Heart left ventricle (tissue), 16 donors: ENCODE data around the gene NRN1L. TPM values are rescaled to one million over a fixed set of nuclear protein-coding genes. Genes with fewer than 3 reads are reported as not detected.
"Not testable (repeated sequence)": the region's sequence is repeated elsewhere in the genome, so short reads cannot be mapped to it uniquely, and the experiment has no call there.

ENCODE experiments used
- ATAC-seq, 4 donors: fragments of 200-7000 bp; cut with Tn5 transposase; one replicate each; pipeline ENCODE4 v1.9.1; 2020 to 2022; ENCODE audit warnings: moderate library complexity in 4 of 4, mild to moderate bottlenecking in 3 of 4, moderate number of reproducible peaks in 1 of 4
- DNase-seq, 5 donors: peaks; one replicate each; pipeline ENCODE4 v3.0.0-alpha.2; 2020
- H3K27ac ChIP-seq, 12 donors: fragments of 200-600 bp; sonication (generic) in 4 of 12; one replicate each; pipeline versions ENCODE4 v1.5.0 to v1.8.0; 2016 to 2022; ENCODE audit warnings: mild to moderate bottlenecking in 2 of 12
- H3K27me3 ChIP-seq, 9 donors: fragments of 200-600 bp; sonication (generic) in 2 of 9; one replicate each; pipeline versions ENCODE4 v1.5.1 to v1.8.0; 2016 to 2022; ENCODE audit warnings: mild to moderate bottlenecking in 3 of 9
- H3K36me3 ChIP-seq, 9 donors: fragments of 200-600 bp; sonication (generic) in 2 of 9; one replicate each; pipeline versions ENCODE4 v1.5.0 to v1.8.0; 2018 to 2022; ENCODE audit warnings: mild to moderate bottlenecking in 2 of 9
- H3K4me1 ChIP-seq, 12 donors: fragments of 200-600 bp; sonication (generic) in 4 of 12; one replicate each; pipeline versions ENCODE4 v1.5.0 to v1.8.0; 2016 to 2022; ENCODE audit warnings: mild to moderate bottlenecking in 3 of 12
- H3K4me3 ChIP-seq, 12 donors: fragments of 200-600 bp; sonication (generic) in 4 of 12; one replicate each; pipeline versions ENCODE4 v1.5.0 to v1.8.0; 2017 to 2022; ENCODE audit warnings: mild to moderate bottlenecking in 9 of 12, moderate library complexity in 4 of 12
- H3K9me3 ChIP-seq, 12 donors: fragments of 200-600 bp; sonication (generic) in 4 of 12; one replicate each; pipeline versions ENCODE4 v1.5.0 to v1.8.0; 2016 to 2022; ENCODE audit warnings: mild to moderate bottlenecking in 1 of 12
- POLR2A ChIP-seq, 2 donors: fragments of 450-650 bp; IDR thresholded peaks; one replicate each; pipeline ENCODE4 v1.6.1; 2017; ENCODE audit warnings: antibody characterized with exemption in 2 of 2, mild to moderate bottlenecking in 2 of 2, moderate library complexity in 2 of 2
- WGBS, 4 donors: extraction: QIAGEN DNeasy Blood & Tissue Kit in 2 of 4; methylation state at CpG; one replicate each; pipeline versions ENCODE4 v1.1.5 to v1.1.7; 2013 to 2018; 5-methylcytosine and 5-hydroxymethylcytosine counted together
- intact Hi-C, 10 donors: fragments of 100-400 bp; cut with DNase I; formaldehyde crosslinking; loops; one replicate each; pipeline versions ENCODE4 v1.11.1 to v1.14.2; 2022
- polyA plus RNA-seq, 2 donors: library from polyadenylated mRNA; stranded (reverse); fragments of 200-250 nt; gene quantifications; one replicate each; pipeline ENCODE4 v1.2.3, GENCODE V29; 2013
- total RNA-seq, 9 donors: library from RNA; depleted of rRNA in 2 of 9; stranded (reverse); fragments of >200 nt in 2 of 9; fragmentation: NEBNext Ultra II Directional in 3 of 9; extraction: Animal tissue kit (Norgen Biotek cat#: 25700) in 3 of 9; gene quantifications; one replicate each; pipeline versions ENCODE4 v1.1.0 to v1.2.4, GENCODE V29; 2016 to 2023
- TF ChIP-seq, protein P1 (sequence below), 12 donors: fragments of 200-600 bp; sonication (generic) in 4 of 12; IDR thresholded peaks; one replicate each; pipeline versions ENCODE4 v1.5.0 to v1.8.0; 2018 to 2022; ENCODE audit warnings: antibody characterized with exemption in 12 of 12, mild to moderate bottlenecking in 5 of 12
- donor health status: ischemic (EF 13 %, LVEDD 7.1; RV severe dilation, severe dysfunction).
- donor health status: healthy with polysubstance abuse.
- donor health status: DM: no; HTN: yes; CAD: no.
- donor health status: DM: no; HTN: no; CAD: no.
- donor health status: ischemic (EF 25% LVEDD 6.9; RV normal size, moderate dysfunction).
- donor health status: ischemic (EF 25% LVEDD 5.7; RV mildly dilated, moderate dysfunction).
- donor health status: healthy.
- donor health status: DM: yes; HTN: yes; CAD: no.
- donor health status: ischemic (EF 35%, LVEDD 5.7; RV mildly dilated, moderate dysfunction).
- donor health status: nonischemic (EF 11% LVEDD 7.7; RV severe dilation, severe dysfunction).
- donor health status: DM: yes; HTN: yes; CAD: no.
- donor health status: PGD.
- donor health status: ischemic (EF 29% LVEDD 5.4; RV normal size, mild dysfunction).
- donor health status: nonischemic (EF 23%, LVEDD 6.1; RV moderate dilation, normal function).

Gene NRN1L
- total and polyA plus RNA-seq, 11 donors: 0.78 to 5.8 (median 1.7) TPM; not detected in 3

DNA sequence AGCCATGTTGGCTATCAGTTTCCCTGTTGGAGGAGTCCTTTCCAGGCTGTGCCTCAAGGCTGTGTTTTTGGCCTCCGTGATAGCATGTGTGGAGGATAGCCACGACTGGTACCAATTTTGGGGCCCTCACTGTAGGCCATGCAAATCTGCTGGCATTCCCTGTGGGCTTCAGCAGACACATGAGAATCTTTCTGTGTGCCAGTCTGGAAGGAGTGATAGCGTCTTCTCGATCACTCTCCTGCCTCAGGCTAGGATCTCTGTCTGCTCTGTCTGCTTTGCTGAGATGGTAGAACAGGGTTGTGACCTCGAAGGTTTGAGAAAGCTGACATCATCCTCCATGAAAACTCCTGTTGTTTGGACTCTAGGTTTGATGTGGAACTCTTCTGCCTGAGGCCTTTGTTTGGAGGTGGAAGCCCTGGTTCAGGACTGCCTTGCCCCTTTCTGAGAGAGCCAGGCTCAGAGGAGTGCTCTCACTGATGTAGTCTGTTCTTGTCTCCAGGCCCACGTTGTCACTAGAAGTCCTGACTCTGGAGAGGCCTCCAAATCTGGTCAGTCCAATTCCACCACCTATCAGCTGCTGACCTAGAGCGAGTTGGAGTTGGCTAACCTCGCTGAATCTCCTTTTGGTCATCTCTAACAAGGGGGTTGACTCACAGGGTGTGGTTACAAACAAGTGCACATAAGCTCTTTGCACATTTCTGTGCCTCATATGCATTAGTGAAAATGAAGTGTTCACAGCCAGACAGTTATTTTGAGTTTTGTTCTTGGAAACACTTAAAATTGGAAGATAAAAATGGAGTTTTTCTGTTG, 23.9 kb upstream of the NRN1L start:
- intact Hi-C loops: loop anchor here in 1 of 10 donors (10.0 kb wide), 1 partner anchor 336 kb away; the partner anchor contains the start of gene RIPOR1
- ATAC-seq: no peak
- WGBS, 4 donors: 74 to 77% (median 76%) methylated on average over 8 of the region's 8 CpGs

DNA sequence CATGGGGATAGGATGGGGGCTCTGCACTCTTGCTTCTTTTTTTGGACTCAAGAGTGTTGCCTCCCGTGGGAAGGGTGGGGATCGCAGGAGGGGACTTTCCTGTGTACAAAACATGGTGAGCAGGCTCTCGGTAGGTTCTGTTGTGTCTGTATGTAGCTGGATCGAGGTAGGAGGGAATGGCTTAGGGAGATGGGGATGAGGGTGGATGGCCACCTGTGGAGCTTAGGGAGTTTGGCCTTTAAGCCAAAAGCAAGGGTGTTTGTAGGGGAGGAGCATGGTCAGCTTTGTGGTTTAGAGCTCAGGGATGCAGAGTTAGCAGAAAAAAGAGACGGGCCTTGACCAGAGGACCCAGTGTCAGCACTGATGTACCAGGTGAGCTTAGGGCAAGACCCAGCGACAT, 22.8 kb upstream of the NRN1L start:
- H3K4me1 ChIP-seq: peaks cover 10 to 76% (median 64%) of the 10 kb centered on the region in 12 donors
- no peaks in the 10 kb centered on the region for H3K9me3 ChIP-seq
- H3K27ac ChIP-seq: peak overlapping the region; percentile 10 to 96 (median 88)
- no peak overlapping the region for H3K4me3 ChIP-seq
- WGBS, 4 donors: 62 to 68% (median 65%) methylated on average over 6 of the region's 6 CpGs
- intact Hi-C loops: loop anchor here in 2 of 10 donors (2.0 to 10.0 kb wide), 2 partner anchors 15 to 337 kb away; partner anchors contain the start of genes CENPT (in 1 of the 2), NUTF2 (in 1 of the 2) and RIPOR1 (in 1 of the 2)
- H3K36me3 ChIP-seq: peaks cover 0 to 41% (median 20%) of the 10 kb centered on the region in 9 donors
- ATAC-seq: no peak
- H3K27me3 ChIP-seq: no peaks in the 10 kb centered on the region
- DNase-seq: no peak
- TF ChIP-seq, protein P1, sequence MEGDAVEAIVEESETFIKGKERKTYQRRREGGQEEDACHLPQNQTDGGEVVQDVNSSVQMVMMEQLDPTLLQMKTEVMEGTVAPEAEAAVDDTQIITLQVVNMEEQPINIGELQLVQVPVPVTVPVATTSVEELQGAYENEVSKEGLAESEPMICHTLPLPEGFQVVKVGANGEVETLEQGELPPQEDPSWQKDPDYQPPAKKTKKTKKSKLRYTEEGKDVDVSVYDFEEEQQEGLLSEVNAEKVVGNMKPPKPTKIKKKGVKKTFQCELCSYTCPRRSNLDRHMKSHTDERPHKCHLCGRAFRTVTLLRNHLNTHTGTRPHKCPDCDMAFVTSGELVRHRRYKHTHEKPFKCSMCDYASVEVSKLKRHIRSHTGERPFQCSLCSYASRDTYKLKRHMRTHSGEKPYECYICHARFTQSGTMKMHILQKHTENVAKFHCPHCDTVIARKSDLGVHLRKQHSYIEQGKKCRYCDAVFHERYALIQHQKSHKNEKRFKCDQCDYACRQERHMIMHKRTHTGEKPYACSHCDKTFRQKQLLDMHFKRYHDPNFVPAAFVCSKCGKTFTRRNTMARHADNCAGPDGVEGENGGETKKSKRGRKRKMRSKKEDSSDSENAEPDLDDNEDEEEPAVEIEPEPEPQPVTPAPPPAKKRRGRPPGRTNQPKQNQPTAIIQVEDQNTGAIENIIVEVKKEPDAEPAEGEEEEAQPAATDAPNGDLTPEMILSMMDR (IDR thresholded peaks at IDR 0.05): no peak

More for the DNA sequence above, 23.9 kb upstream of the NRN1L start:
- no peak for DNase-seq
- peaks cover 0 to 30% (median 9%) of the 10 kb centered on the region in 9 donors for H3K36me3 ChIP-seq
- H3K4me1 ChIP-seq: peaks cover 10 to 86% (median 70%) of the 10 kb centered on the region in 12 donors
- no peak overlapping the region for H3K4me3 ChIP-seq
- no peaks in the 10 kb centered on the region for H3K9me3 ChIP-seq
- no peaks in the 10 kb centered on the region for H3K27me3 ChIP-seq
- no peak for TF ChIP-seq POLR2A (IDR thresholded peaks at IDR 0.05)
- TF ChIP-seq, protein P1 (IDR thresholded peaks at IDR 0.05): no peak
- H3K27ac ChIP-seq: peak overlapping the region; percentile 10 to 96 (median 88)

DNA sequence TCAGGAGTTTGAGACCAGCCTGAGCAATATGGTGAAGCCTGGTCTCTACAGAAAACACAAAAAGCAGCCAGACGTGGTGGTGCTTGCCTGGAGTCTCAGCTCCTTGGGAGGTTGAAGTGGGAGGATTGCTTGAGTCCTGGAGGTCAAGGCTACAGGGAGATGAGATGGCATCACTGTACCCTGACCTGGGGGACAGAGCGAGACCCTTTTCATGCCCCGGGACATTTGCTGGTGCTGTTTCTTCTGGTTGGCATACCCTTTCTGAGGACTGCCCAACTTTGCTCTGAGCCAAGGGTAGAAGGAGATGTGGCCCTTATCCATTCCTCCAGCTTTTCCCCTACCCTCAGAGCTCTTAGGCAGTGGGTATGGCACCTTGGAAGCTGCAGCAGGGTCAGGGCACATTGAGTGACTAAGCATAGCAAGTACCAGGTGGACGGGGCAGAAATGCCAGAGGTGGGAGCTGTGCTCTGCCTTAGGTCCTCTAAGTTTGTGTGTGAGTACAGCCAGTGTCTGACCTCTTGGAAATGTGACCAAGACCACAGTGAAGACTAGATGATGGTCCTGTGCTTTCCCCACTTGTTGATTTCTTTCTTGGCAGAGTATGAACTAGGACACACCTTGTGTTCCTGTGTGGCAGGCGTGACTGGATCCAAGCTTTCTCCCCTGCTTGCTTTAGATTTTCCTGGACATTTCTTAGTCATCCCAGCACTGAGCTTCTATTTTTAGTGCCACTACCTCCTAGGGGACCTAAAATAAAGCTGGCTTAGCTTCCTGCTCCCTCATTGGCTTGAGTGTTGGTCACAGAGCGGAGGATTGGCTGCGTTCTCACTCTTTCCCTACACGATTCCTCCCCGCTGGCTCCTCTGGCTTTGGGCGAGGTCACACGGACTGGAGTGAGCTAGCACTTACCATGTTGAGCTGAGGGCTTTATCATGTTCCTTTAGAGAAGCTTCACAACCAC, 21.8 kb upstream of the NRN1L start:
- Histone ChIP-seq H3K4me1 (peaks cover 6 to 66% (median 55%) of the 10 kb centered on the region in 12 donors), H3K9me3 (no peaks in the 10 kb centered on the region), H3K36me3 (peaks cover 0 to 51% (median 30%) of the 10 kb centered on the region in 9 donors), H3K4me3 (peak overlapping the region in 6 of 12 donors; percentile 8 to 25 (median 18)), H3K27ac (peak overlapping the region; percentile 81 to 96 (median 88)), H3K27me3 (no peaks in the 10 kb centered on the region)
- WGBS, 4 donors: 15 to 35% (median 33%) methylated on average over 9 to 11 of the region's 11 CpGs
- DNase-seq (peak; percentile 82 to 92 (median 88)), ATAC-seq (peak; percentile 88 to 97 (median 94))
- intact Hi-C loops: loop anchor here in 2 of 10 donors (2.0 to 10.0 kb wide), 2 partner anchors 16 to 338 kb away; partner anchors contain the start of genes CENPT (in 1 of the 2), NUTF2 (in 1 of the 2) and RIPOR1 (in 1 of the 2)
- TF ChIP-seq POLR2A (IDR thresholded peaks at IDR 0.05): peak in 1 of 2 donors; percentile 48
- TF ChIP-seq, protein P1 (IDR thresholded peaks at IDR 0.05): no peak

DNA sequence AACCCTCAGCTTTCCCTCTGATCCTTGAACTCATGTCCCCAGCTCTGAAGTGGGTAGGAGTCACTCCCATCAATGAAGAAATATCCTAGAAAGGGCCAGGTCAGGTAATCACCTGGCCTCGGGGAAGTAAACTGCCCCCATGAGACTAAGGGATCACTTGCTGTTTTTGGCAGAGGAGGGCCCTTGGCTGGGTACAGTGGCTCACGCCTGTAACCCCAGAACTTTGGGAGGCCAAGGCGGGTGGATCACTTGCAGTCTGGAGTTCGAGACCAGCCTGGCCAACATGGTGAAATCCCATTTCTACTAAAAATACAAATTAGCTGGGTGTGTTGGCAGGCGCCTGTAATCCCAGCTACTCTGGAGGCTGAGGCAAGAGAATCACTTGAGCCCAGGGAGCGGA, 20.6 kb upstream of the NRN1L start:
- peaks cover 6 to 54% (median 45%) of the 10 kb centered on the region in 12 donors for H3K4me1 ChIP-seq

More for the DNA sequence above, 20.6 kb upstream of the NRN1L start:
- not testable (repeated sequence) for H3K9me3 ChIP-seq, H3K27me3 ChIP-seq, DNase-seq, H3K4me3 ChIP-seq, ATAC-seq
- H3K36me3 ChIP-seq: peaks cover 0 to 62% (median 41%) of the 10 kb centered on the region in 9 donors
- intact Hi-C loops: loop anchor here in 1 of 10 donors (10.0 kb wide), 1 partner anchor 339 kb away; the partner anchor contains the start of gene RIPOR1
- 90 to 96% (median 94%) methylated on average over 6 of the region's 6 CpGs for WGBS, 4 donors
- H3K27ac ChIP-seq: peak overlapping the region; percentile 80 to 96 (median 88)
